LNCaP clone FGC (cell line): ENCODE measurements around the gene PYGL.
A peak's percentile ranks its signal among the peaks of the same experiment; 100 is the strongest.

ENCODE experiments used
- DNase-seq: peaks from one replicate; pipeline ENCODE4 v3.0.0-alpha.2; 2011; ENCODE audit warnings: low read depth
- H3K4me3 ChIP-seq: 2 replicates; pipeline ENCODE4 v1.5.1; 2011; ENCODE audit warnings: mild to moderate bottlenecking, low read depth, low read length, control low read depth
- TF ChIP-seq, protein P1 (sequence below): IDR thresholded peaks from 2 replicates; pipeline ENCODE4 v1.5.1; 2012; ENCODE audit warnings: mild to moderate bottlenecking; ENCODE audit not compliant: control insufficient read depth, insufficient read depth; ENCODE audit errors: extremely low read depth

The PYGL gene

GRCh38 chr14:50954811-50955372, 10.6 kb upstream of the PYGL start:
- no peak overlapping the region for H3K4me3 ChIP-seq
- DNase-seq = no peak
- TF ChIP-seq, protein P1, sequence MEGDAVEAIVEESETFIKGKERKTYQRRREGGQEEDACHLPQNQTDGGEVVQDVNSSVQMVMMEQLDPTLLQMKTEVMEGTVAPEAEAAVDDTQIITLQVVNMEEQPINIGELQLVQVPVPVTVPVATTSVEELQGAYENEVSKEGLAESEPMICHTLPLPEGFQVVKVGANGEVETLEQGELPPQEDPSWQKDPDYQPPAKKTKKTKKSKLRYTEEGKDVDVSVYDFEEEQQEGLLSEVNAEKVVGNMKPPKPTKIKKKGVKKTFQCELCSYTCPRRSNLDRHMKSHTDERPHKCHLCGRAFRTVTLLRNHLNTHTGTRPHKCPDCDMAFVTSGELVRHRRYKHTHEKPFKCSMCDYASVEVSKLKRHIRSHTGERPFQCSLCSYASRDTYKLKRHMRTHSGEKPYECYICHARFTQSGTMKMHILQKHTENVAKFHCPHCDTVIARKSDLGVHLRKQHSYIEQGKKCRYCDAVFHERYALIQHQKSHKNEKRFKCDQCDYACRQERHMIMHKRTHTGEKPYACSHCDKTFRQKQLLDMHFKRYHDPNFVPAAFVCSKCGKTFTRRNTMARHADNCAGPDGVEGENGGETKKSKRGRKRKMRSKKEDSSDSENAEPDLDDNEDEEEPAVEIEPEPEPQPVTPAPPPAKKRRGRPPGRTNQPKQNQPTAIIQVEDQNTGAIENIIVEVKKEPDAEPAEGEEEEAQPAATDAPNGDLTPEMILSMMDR = peak; percentile 66

GRCh38 chr14:50953502-50953901, 9.2 kb upstream of the PYGL start:
- H3K4me3 ChIP-seq = no peak overlapping the region
- TF ChIP-seq, protein P1 = no peak
- DNase-seq = no peak

DNA sequence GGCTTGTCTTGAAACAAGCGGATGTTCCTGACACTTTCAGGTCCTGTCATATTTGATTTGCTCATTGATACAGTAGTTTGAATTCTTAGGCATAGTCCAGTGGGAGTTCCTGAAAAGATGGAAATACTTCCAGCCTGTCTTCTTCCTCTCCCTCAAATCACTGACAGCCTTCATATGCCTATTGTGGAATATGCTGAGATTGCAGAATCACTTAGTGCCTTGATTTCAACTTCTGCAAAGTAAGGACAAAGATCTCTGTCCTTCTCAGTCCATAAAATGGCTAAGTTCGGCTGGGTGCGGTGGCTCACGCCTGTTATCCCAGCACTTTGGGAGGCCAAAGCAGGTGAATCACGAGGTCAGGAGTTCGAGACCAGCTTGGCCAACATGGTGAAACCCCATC, 6.7 kb upstream of the PYGL start:
- H3K4me3 ChIP-seq = no peak overlapping the region
- TF ChIP-seq, protein P1 = no peak
- DNase-seq = no peak

DNA sequence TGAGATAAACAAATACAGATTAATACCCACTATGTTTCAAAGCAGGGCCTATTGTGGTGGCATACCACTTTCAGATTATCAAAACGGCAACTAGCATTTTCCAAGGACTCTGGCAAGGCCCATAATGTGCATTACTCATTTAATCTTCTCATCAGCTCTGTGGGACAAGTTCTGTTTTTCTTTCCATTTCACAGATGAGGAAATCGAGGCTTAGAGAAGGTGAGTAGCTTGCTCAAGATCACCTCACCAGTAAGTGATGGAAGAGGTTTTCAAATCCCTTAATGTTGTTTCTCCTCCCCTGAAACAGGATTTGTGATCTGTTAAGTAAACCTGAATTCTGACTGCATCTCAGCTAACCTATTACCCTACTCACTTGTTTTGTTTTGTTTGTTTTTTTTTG, 3.9 kb upstream of the PYGL start:
- TF ChIP-seq, protein P1 = no peak
- no peak overlapping the region for H3K4me3 ChIP-seq
- DNase-seq = no peak

GRCh38 chr14:50947446-50947845, 3.2 kb upstream of the PYGL start:
- no peak overlapping the region for H3K4me3 ChIP-seq
- no peak for DNase-seq
- TF ChIP-seq, protein P1 = no peak

GRCh38 chr14:50946234-50946935, 2.1 kb upstream of the PYGL start:
- TF ChIP-seq, protein P1 = no peak
- no peak overlapping the region for H3K4me3 ChIP-seq
- no peak for DNase-seq
